ENCODE measurements around the gene SLC30A3. TPM values are rescaled to one million over a fixed set of nuclear protein-coding genes. Genes with fewer than 3 reads are reported as not detected.
"Not testable (repeated sequence)": the region's sequence is repeated elsewhere in the genome, so short reads cannot be mapped to it uniquely, and the experiment has no call there.

The SLC30A3 gene, protein sequence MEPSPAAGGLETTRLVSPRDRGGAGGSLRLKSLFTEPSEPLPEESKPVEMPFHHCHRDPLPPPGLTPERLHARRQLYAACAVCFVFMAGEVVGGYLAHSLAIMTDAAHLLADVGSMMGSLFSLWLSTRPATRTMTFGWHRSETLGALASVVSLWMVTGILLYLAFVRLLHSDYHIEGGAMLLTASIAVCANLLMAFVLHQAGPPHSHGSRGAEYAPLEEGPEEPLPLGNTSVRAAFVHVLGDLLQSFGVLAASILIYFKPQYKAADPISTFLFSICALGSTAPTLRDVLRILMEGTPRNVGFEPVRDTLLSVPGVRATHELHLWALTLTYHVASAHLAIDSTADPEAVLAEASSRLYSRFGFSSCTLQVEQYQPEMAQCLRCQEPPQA
- total RNA-seq: 0.82 TPM

DNA sequence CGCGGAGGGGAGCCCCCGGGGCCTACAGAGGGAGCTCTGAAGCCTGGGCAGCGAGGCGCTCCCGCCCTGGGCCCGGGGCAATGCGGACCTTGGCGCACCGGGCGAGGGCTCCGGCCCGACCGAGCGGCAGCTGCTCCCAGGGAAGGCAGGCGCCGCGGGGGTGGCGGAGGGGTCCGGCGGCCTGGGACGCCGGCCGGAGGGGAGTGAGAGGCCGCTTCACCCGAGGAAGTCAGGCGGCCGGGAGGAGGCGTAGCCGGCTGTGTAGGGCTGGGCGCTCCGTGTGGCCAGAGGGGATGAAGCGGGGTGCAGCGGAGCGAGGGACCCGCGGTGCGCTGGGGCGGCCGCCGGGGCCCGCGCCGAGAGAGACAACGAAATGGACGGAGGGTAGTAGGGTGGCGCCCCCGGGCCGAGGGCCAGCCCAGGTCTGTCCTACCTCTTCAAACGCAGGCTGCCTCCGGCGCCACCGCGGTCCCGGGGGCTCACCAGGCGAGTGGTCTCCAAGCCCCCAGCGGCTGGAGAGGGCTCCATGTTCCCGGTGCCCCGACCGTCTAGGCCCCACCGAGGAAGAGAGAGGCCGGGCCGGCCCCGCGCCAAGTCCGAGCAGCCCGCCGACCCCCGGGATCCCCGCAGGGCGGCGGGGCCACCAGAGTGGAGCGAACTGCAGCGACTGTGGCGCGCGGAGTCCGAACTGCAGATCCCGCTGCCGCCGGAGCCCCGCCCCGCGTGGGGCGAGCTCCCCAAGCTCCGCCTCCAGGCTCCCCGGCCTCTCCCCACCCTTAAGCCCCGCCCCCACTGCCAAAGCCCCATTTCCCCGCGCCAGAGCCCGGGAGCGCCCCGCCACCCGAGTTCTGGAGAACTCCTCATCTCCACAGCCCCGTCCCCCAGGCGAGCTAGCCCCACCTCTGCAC is at the start of gene SLC30A3:
TSS of gene SLC30A3 (minus strand) at position 669 of the 908 bp plus-strand sequence. CDS start at position 528, 141 bp downstream.
- DNase-seq (ENCODE audit: low spot score in 2 of 2) (peak; percentile 78 to 87), FAIRE-seq (no peak)

DNA sequence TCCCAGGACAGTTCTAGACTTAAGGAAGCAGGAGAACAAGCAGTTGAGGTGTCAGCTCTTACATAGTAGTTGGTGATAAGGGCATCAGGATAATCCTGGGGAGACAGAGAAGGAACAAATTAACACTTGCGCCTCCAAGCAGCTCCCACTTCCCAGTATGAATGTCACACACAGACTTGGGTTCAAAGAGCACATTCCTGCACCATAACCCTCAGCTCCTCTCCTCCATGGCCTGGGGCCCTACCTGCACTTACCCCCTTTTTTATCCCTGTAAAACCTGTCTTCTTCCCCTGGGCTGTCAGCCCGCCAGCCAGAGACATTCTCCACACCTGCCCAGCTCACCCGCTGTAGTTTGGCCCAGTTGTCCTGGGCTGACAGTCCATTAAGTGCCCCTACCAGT is 49.3 kb upstream of the SLC30A3 start:
- no peak for FAIRE-seq
- DNase-seq (ENCODE audit: low spot score in 2 of 2): no peak

DNA sequence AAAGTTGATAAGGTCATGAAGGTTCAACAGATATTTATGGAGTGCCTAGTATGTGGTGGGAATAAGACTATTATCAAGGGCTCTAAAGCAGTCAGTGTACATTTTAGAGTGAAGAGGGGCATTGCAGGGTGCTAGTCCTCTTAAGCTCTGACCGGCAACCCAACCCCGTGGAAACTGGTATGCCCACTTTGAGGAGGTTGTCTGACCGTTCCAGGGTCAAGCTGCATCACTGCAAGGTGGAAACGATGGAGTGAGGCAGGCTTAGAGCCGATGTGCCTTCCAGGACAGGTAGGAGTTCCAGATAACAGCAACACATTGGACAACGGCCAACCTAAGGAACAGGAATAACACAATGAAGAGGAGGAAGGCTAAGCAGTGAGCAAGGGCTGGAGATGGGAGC is 46.8 kb upstream of the SLC30A3 start:
- FAIRE-seq: no peak
- no peak for DNase-seq (ENCODE audit: low spot score in 2 of 2)

DNA sequence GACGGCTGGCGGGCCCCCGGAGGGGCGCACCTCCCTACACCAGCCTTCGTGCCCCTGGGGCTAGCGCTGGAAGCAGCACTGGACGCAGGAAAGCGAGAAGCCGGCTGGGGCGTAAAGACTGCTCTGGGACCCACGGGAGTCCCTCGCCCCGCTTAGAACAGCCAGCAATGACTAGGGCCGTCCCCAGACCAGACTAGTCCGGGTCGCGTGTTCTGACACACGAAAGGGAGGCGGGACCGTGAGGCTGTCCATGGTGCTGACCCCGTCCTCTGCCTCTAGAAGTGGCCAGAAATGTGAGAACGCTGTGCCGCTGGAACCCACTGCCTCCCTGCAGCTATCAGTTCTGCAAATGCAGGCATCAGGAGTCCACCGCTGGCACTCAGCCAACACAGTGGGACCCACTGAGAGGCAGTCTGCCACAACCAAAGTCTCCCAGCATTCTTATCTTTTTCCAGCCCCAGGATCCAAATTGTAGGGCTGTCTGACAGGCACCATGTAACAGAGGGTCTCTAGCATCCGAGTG is 45.6 kb upstream of the SLC30A3 start, which contains the start of gene UCN:
TSS of gene UCN (minus strand) at position 87 of the 523 bp plus-strand sequence. CDS start 550 bp downstream, outside the sequence.
- no peak for FAIRE-seq
- DNase-seq (ENCODE audit: low spot score in 2 of 2): no peak

DNA sequence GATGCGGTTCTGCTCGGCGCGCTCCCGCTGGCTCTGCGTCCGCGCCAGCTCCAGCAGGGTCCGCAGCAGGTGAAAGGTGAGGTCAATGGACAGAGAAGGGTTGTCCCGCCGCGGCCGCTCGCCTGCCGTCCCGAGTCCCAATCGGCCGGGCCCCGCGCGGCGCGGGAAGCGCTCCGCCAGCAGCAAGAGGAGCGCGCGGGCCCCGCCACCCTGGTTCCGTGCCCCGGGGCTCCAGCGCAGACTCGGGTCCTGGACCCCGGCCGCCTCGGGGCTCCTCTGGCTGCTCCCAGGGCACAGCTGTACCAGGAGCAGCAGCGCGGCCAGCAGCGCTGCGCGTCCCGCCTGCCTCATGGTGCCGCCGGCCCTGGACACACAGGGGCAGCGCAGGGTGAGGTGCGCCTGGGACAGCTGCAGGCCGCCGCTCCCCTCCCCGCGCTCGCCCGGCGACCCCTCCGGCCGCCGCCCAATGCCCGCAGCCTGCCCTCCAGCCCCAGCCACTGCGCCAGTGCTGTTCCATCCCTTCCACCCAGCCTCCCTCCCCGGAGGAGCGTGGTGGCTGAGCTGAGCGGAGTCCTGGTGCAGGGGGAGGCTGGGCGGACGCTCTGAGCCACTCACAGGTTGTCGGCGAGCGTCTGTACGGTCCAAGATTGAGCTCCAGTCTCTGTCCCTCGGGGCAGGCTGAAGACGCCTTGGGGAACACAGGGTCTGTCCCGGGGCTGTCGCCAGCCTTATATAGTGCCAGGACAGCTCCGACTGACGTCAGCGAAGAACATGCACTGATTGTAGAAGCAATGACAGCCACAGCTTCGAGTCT is 44.9 kb upstream of the SLC30A3 start:
- DNase-seq (ENCODE audit: low spot score in 2 of 2) (no peak), FAIRE-seq (no peak)

DNA sequence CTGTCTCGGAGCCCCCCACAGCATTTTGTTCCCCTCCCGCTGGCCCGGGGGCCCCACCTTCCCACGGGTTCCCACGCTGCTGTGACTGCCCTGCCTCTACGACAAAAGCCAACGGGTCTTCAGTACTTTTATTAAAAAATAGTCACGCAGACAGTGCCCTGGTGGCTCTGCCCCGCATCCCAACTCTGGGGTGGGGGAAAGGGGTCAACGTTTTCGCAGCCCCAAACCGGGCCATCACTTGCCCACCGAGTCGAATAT is 44.4 kb upstream of the SLC30A3 start:
- FAIRE-seq (no peak), DNase-seq (ENCODE audit: low spot score in 2 of 2) (no peak)

DNA sequence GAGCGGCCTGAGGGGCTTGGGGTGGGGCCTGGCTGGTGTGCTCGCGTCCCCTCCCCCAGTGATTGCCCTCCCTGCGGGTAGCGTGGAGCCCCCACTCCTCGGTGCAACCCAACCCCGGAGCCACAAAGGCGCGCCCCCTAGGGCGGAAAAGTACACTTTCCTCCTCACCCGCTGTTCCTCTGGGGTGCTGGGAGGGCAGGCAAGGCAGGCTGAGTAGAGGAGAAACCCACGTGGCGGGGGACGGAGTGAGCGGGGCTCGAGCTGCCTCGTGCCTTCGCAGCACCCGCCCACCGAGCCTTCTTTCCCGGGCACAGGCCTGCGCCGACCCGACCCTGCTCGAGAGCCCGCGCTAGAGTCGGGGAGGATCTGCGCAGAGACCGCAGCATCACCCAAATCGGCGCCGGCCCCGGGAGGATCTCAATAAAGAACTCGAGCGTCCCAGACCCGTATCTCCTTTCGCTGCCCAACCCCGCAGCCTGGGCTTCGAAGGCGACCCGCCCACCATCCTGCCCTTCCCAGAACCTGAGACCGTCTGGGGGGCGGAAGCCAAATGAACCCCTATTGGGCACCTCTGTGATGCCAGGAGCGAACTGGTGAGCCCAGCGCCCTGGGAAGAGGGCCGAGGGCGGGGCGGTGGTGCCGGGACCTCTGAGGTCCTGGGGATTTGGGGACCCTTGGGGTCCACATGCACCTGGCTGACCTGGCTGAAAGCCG is 43.9 kb upstream of the SLC30A3 start:
- DNase-seq (ENCODE audit: low spot score in 2 of 2) (no peak), FAIRE-seq (no peak)

DNA sequence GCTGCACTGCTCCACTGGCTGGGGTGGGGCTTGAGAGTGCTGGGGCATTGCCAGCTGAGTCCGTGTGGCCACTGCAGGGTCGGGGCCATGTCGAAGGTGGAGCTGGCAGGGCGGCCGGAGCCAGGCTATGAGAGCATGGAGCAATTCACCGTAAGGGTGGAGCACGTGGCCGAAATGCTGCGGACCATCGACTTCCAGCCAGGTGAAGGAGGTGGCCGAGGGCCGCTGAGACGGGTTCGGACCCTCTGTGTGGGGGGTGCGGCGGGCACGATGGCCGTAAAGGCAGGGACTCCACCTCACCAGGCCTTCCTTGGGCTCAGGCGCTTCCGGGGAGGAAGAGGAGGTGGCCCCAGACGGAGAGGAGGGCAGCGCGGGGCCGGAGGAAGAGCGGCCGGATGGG is 43.3 kb upstream of the SLC30A3 start:
- DNase-seq (ENCODE audit: low spot score in 2 of 2): no peak
- FAIRE-seq: no peak

DNA sequence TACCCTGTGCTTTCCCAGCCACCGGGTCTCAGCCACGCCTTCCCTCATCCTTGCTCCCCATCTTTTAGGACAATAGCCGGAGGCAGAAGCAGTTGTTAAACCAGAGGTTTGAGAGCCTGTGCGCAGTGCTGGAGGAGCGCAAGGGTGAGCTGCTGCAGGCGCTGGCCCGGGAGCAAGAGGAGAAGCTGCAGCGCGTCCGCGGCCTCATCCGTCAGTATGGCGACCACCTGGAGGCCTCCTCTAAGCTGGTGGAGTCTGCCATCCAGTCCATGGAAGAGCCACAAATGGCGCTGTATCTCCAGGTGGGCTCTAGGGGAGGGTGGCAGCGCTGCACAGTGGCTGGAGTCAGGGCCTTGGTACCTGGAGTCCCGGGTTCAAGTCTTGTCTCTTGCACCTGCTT is 42.7 kb upstream of the SLC30A3 start:
- FAIRE-seq: no peak
- no peak for DNase-seq (ENCODE audit: low spot score in 2 of 2)

DNA sequence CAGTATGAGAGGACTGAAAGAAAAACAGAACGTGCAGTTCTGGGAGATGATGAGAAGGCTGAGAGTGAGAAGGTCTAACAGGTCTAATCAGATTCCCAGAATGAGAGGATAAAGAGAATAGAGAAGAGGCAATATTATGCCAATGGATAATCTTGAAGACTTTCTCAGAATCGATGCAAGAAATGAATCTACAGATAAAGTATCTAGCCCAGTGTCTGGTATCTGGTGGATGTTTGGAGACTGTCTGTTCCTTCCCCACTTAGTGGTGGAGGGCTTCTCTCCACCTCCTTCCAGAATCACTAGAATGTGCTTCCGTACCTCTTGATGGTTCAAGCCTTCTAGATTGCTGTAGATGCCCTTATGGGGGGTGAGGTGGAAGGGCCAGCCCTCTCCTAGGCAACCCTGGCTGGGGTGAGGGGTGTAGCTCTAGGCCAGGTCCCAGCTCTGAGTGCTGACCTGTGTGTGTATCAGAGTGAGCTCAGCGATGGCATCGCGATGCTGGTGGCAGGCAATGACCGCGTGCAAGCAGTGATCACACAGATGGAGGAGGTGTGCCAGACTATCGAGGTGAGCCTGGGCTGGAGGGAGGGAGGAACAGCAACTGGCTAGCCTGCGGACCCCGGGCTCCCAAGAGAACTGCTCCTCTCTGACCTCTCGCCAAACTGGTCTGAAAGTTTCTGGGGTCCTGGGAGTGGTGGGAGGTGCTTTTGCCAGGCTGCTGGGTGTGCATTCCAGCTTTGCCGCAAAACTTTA is 41.8 kb upstream of the SLC30A3 start:
- DNase-seq (ENCODE audit: low spot score in 2 of 2): no peak
- FAIRE-seq: no peak

DNA sequence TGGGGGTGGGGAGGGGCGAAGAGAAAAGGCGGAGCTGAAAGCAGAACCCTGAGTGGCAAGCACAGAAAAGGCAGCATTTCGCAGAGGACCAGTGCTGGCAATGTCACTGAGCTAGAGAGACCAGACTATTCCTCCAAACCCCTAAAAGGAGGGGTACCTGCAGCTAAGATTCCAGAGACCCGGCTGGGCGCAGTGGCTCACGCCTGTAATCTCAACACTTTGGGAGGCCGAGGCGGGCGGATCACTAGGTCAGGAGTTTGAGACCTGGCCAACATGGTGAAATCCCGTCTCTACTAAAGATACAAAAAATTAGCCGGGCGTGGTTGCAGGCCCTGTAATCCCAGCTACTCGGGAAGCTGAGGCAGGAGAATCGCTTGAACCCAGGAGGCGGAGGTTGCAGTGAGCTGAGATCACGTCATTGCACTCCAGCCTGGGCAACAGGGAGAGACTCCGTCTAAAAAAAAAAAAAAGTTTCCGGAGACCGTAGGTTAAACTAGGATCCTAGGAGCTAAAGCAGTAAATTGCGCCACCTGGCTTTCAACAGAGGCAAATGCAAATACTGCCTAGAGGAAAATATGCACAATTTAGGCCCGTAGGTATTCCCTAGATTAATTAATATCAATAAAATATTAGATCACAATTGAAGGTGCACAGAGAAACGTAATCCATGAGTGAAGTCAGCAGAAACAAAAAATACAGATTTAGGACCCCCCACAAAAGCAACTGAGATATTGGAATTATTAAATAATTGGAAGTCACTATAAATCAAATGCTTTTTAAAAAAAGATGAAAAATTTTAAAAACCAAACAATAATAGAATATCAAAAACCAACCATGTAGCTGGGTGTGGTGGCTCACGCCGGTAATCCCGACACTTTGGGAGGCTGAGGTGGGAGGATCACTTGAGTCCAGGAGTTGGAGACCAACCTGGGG is 40.5 kb upstream of the SLC30A3 start:
- FAIRE-seq (no peak), DNase-seq (ENCODE audit: low spot score in 2 of 2) (peak; percentile 65 to 71)

DNA sequence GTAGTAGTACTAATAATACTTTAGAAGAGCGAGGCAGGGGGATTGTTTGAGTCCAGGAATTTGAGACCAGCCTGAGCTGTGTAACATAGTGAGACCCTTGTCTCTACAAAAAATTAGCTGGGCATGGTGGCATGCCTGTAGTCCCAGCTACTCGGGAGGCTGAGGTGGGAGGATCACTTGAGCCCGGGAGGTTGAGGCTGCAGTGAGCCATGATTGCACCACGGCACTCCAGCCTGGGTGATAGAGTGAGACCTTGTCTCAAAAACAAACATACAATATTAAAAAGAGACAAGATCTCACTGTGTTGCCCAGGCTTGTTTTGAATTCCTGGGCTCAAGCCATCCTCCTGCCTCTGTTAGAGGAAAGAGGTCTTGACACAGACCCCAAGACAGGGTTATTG is 37.8 kb upstream of the SLC30A3 start:
- DNase-seq (ENCODE audit: low spot score in 2 of 2); FAIRE-seq: not testable (repeated sequence)

DNA sequence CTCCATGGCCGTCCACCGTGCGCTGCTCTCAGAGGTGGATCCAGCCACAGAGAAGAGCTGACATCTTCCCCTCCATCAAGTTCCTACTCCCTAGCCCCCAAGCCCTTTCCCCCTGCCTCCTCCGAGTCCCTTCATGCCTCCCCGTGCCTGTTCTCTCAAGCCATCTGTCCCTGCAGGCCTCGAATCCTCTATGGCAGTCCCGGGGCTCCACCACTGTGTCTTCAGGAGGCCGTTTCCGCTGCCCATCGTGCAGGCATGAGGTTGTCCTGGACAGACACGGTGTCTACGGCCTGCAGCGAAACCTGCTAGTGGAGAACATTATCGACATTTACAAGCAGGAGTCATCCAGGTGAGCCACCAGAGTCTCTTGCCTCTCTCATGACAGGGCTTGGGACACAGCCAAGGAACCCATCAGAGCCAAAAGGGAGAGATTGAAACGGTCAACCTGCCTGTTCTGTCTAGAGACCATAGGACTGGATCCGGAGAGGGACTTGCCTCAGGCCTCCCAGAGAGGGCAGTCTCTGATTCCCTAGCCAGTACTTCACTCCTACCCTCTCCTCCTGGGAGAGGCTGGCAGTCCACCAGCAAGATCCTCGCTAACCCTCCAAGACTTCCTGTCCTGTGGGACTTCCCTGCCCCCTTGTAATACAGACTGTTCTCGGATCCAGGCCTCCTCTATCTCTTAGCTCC is 35.7 kb upstream of the SLC30A3 start:
- FAIRE-seq (no peak), DNase-seq (ENCODE audit: low spot score in 2 of 2) (no peak)

DNA sequence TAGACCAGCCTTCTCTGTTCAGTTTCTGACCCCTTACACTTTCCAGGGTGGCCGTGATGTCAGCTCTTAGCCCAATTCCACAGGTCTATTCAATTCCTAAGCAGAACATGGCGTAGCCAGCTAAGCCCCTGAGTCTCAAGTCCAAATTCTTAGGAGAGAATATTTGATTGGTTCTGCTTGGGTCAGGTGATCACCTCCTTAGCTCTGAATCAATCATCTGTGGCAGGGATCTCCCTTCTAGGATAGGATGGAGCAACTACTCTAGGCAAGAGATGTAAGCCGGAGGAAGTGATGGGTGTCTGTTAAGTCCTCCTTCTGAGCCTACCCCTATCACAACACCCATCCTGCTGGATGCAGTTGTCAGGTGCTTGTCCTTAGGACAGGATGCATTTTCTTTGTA is 34.3 kb upstream of the SLC30A3 start:
- FAIRE-seq (no peak), DNase-seq (ENCODE audit: low spot score in 2 of 2) (no peak)

DNA sequence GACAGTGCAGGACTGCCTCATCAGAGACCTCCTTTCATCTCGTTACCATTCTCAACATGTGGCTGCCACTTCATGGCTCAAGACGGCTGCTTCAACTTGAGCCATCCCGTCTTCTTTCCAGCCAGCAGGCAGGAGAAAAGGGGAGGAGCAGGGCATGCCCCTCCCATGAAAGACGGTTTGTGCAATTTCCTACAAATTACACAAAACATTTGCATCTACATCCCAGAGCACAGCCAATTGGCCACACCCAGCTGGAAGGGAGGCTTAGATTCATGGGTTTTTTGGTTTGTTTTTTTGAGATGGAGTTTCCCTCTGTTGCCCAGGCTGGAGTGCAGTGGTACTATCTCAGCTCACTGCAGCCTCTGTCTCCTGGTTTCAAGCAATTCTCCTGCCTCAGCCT is 33.6 kb upstream of the SLC30A3 start:
- DNase-seq (ENCODE audit: low spot score in 2 of 2) (no peak), FAIRE-seq (no peak)

DNA sequence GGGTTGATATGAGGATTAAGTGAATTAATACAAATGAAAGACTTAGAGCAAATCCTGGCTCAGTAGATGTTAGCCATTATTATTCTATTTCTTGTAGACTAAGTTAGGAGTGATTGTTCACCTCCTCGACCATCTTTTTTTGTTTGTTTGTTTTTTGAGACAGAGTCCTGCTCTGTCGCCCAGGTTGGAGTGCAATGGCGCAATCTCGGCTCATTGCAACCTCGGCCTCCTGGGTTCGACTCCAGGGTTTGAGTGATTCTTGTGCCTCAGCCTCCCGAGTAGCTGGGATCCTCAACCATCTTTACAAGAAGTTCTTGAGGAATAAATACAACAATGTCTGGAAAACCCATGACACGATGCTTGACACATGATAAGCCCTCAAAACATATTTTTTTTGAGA is 32.1 kb upstream of the SLC30A3 start:
- no peak for FAIRE-seq
- no peak for DNase-seq (ENCODE audit: low spot score in 2 of 2)

DNA sequence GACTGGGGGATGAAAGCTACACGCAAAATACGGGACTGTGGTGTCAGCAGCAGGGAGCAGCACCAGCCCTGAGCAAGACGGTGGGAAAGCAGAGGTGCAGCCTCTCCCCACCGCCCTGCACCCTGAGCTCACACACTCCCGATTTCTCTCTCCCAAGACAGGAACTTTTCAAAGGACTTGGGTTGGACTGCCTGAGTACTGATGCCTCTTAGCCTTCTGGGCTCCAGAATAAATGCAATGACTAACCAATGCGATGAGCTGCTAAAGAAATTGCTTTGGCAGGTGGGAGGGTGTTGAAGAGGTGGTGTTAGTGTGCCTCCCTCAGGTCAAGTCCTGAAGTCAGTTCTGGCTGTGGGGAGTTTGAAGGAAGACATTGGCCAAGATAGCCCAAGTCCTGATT is 29.0 kb upstream of the SLC30A3 start:
- DNase-seq (ENCODE audit: low spot score in 2 of 2): no peak
- no peak for FAIRE-seq

DNA sequence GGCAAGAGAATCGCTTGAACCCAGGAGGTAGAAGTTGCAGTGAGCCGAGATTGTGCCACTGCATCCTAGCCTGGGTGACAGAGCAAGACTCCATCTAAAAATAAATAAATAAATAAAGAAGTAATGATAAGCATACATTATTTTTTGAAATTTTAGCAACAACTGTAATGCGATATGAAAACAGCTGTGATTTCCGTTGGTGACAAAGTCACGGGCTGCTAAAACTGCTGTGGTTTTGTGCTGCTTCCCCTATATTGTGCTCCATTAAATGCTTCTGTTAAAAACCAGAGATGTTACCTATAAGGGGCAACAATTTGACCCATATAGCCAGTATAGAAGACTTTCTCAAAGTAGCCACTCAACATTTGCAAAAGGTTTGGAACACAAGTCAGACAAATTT is 27.7 kb upstream of the SLC30A3 start:
- no peak for FAIRE-seq

More for the DNA sequence above, 27.7 kb upstream of the SLC30A3 start:
- no peak for DNase-seq (ENCODE audit: low spot score in 2 of 2)
